ENCODE data around the gene DYNLT1. TPM values are rescaled to one million over a fixed set of nuclear protein-coding genes. Genes with fewer than 3 reads are reported as not detected.
A peak's percentile ranks its signal among the peaks of the same experiment; 100 is the strongest.

DYNLT1 gene
- total and polyA plus RNA-seq, 2 of the 13 experiments (the other 11 are each of a cell fraction or from before 2014, with no cell fraction given): 108 to 171 TPM

- TF ChIP-seq ZNF253 (CRISPR knock-in tag; IDR thresholded peaks at IDR 0.05; ENCODE audit: borderline replicate concordance) (no peak), RBM22 (optimal IDR thresholded peaks at IDR 0.05; ENCODE audit: low read length) (peak; percentile 77), SOX13 (IDR thresholded peaks at IDR 0.05) (no peak), SOX13 (CRISPR knock-in tag; conservative IDR thresholded peaks at IDR 0.05 in 1 of 2, IDR thresholded peaks at IDR 0.05 in 1 of 2) (no peak), ZNF710 (CRISPR knock-in tag; IDR thresholded peaks at IDR 0.05; ENCODE audit: borderline replicate concordance) (no peak), ZNF777 (CRISPR knock-in tag; IDR thresholded peaks at IDR 0.05) (0 out of 2 replicates have a peak, but pooled peaks have one; percentile 27), FOXK1 (CRISPR knock-in tag; IDR thresholded peaks at IDR 0.05; ENCODE audit: borderline replicate concordance, low read depth) (no peak), SMAD1 (CRISPR knock-in tag; IDR thresholded peaks at IDR 0.05; ENCODE audit: borderline replicate concordance, low read depth) (no peak), CREB1 (IDR thresholded peaks at IDR 0.05) (peak; percentile 32; the same call in 1 of the 2 replicates), CREB1 (CRISPR knock-in tag; IDR thresholded peaks at IDR 0.05) (no peak), ZKSCAN5 (CRISPR knock-in tag; IDR thresholded peaks at IDR 0.05) (no peak), FOSL1 (CRISPR knock-in tag; IDR thresholded peaks at IDR 0.05; ENCODE audit: borderline replicate concordance) (peak; percentile 55), ZNF136 (CRISPR knock-in tag; IDR thresholded peaks at IDR 0.05; ENCODE audit: low read depth) (no peak), MBD4 (IDR thresholded peaks at IDR 0.05; ENCODE audit: borderline replicate concordance, low read length) (0 out of 2 replicates have a peak, but pooled peaks have one; percentile 47), NKX3-1 (CRISPR knock-in tag; IDR thresholded peaks at IDR 0.05) (no peak), ZNF329 (CRISPR knock-in tag; IDR thresholded peaks at IDR 0.05; ENCODE audit: low read depth) (no peak), PRPF4 (IDR thresholded peaks at IDR 0.05; ENCODE audit: low read depth, low read length, poor library complexity, severe bottlenecking) (no peak), ZBTB33 (CRISPR knock-in tag; IDR thresholded peaks at IDR 0.05) (peak; percentile 41; the same call in 1 of the 2 replicates)
These were observed 12.6 kb downstream of the DYNLT1 start (continued) for GRCh38 chr6:158631678-158632537.
